Left kidney (tissue), 8 donors: ENCODE data around the gene FAM20A. TPM values are rescaled to one million over a fixed set of nuclear protein-coding genes. Genes with fewer than 3 reads are reported as not detected.

Source experiments
- DNase-seq: peaks from one replicate; pipeline ENCODE4 v3.0.0-alpha.2; 2013
- long read RNA-seq, 8 donors: transcript quantifications; one replicate each; lab custom pipeline, GENCODE V29; 2026
- polyA plus RNA-seq: library from polyadenylated mRNA; unstranded; fragments of 120-200 nt; gene quantifications from one replicate; pipeline ENCODE4 v1.2.1, GENCODE V29; 2013; ENCODE audit not compliant: insufficient read length

Gene FAM20A
- 11.9 TPM for polyA plus RNA-seq
- long read RNA-seq, donor 1, partial matches to known transcripts: 0 of 1 reads
- long read RNA-seq, donor 1, other reads (novel, unspliced or antisense): 0 of 1 reads
- long read RNA-seq, donor 2: 0 reads
- long read RNA-seq, donor 3, partial matches to known transcripts: 0 of 2 reads
- long read RNA-seq, donor 3, other reads (novel, unspliced or antisense): 0 of 2 reads
- long read RNA-seq, donor 4: 0 reads
- long read RNA-seq, donor 5: 0 reads
- long read RNA-seq, donor 6, partial matches to known transcripts: 0 of 1 reads
- long read RNA-seq, donor 6, other reads (novel, unspliced or antisense): 0 of 1 reads
- long read RNA-seq, donor 7, partial matches to known transcripts: 0 of 1 reads
- long read RNA-seq, donor 7, other reads (novel, unspliced or antisense): 0 of 1 reads
- long read RNA-seq, donor 8, partial matches to known transcripts: 0 of 1 reads
- long read RNA-seq, donor 8, other reads (novel, unspliced or antisense): 0 of 1 reads

- DNase-seq: no peak
Measured at GRCh38 chr17:68600931-68601564, at the start of gene FAM20A. Gene FAM20A (minus strand): TSS chr17:68601367. CDS start chr17:68600666, 701 bp downstream.

GRCh38 chr17:68649324-68649723 lies 48.2 kb upstream of the FAM20A start:
- DNase-seq: no peak

GRCh38 chr17:68646626-68647526 lies 45.7 kb upstream of the FAM20A start:
- DNase-seq: no peak

GRCh38 chr17:68642118-68642412 lies 40.9 kb upstream of the FAM20A start:
- DNase-seq: no peak

- no peak for DNase-seq
Measured at GRCh38 chr17:68641276-68642117, 40.3 kb upstream of the FAM20A start.

GRCh38 chr17:68640242-68640989 lies 39.2 kb upstream of the FAM20A start:
- peak; percentile 70 for DNase-seq

GRCh38 chr17:68634345-68634876 lies 33.2 kb upstream of the FAM20A start:
- DNase-seq: no peak

- DNase-seq: no peak
Measured at GRCh38 chr17:68628576-68628957, 27.4 kb upstream of the FAM20A start.

- peak; percentile 75 for DNase-seq
Measured at GRCh38 chr17:68627956-68628575, 26.9 kb upstream of the FAM20A start.

GRCh38 chr17:68624381-68624780 lies 23.2 kb upstream of the FAM20A start:
- no peak for DNase-seq

GRCh38 chr17:68623811-68624210 lies 22.6 kb upstream of the FAM20A start:
- DNase-seq: no peak

- no peak for DNase-seq
Measured at GRCh38 chr17:68622423-68622822, 21.3 kb upstream of the FAM20A start.

GRCh38 chr17:68621065-68621464 lies 19.9 kb upstream of the FAM20A start:
- DNase-seq: no peak

GRCh38 chr17:68616334-68616733 lies 15.2 kb upstream of the FAM20A start:
- no peak for DNase-seq

GRCh38 chr17:68614718-68615117 lies 13.6 kb upstream of the FAM20A start:
- no peak for DNase-seq

GRCh38 chr17:68613739-68614298 lies 12.7 kb upstream of the FAM20A start:
- DNase-seq: no peak

- DNase-seq: no peak
Measured at GRCh38 chr17:68612923-68613292, 11.7 kb upstream of the FAM20A start.

GRCh38 chr17:68612209-68612922 lies 11.2 kb upstream of the FAM20A start:
- DNase-seq: no peak
